Mesothelial cell of epicardium (in vitro differentiated cells): ENCODE data around the gene PRRG3. TPM values are rescaled to one million over a fixed set of nuclear protein-coding genes. Genes with fewer than 3 reads are reported as not detected.

ENCODE experiments used
- DNase-seq, 2 experiments: peaks; one replicate each; pipeline ENCODE4 v3.0.0; 2021; ENCODE audit warnings: low spot score in 2 of 2; ENCODE audit not compliant: unreplicated experiment in 2 of 2
- H3K27ac Mint-ChIP-seq: 2 replicates; pipeline ENCODE4 v1.8.0; 2021; ENCODE audit warnings: mixed read lengths
- H3K27me3 Mint-ChIP-seq: 2 replicates; pipeline ENCODE4 v1.8.0; 2021; ENCODE audit warnings: low read depth, mixed read lengths
- H3K36me3 Mint-ChIP-seq: 2 replicates; pipeline ENCODE4 v1.8.0; 2021; ENCODE audit warnings: mixed read lengths
- H3K4me1 Mint-ChIP-seq: 2 replicates; pipeline ENCODE4 v1.8.0; 2021; ENCODE audit warnings: mixed read lengths
- H3K4me3 Mint-ChIP-seq: 2 replicates; pipeline ENCODE4 v1.8.0; 2021; ENCODE audit warnings: mild to moderate bottlenecking, moderate library complexity, mixed read lengths
- H3K9me3 Mint-ChIP-seq: 2 replicates; pipeline ENCODE4 v1.8.0; 2021; ENCODE audit warnings: mixed read lengths
- total RNA-seq: library from RNA; stranded (reverse); gene quantifications from 3 replicates; pipeline ENCODE4 v1.2.1, GENCODE V29; 2021
- TF ChIP-seq, protein P1 (sequence below): fragments of 200-600 bp; sonication (generic); IDR thresholded peaks from one replicate; pipeline ENCODE4 v1.5.0; 2021; ENCODE audit warnings: antibody characterized with exemption; ENCODE audit not compliant: unreplicated experiment

PRRG3 gene
- 1.9 to 2.5 TPM (median 2.3 TPM) in 3 replicates for total RNA-seq

GRCh38 chrX:151694661-151695582 lies at the start of gene PRRG3:
Gene PRRG3 (plus strand): TSS chrX:151695458. CDS start chrX:151698815, 3,357 bp downstream.
- no peak for DNase-seq
- H3K9me3 Mint-ChIP-seq, result peaks cover 4% of the 10 kb centered on the region
- no peak within 1 kb of the TSS for H3K27ac Mint-ChIP-seq
- H3K4me3 Mint-ChIP-seq, result peak within 1 kb of the TSS; percentile 60
- H3K36me3 Mint-ChIP-seq, result no peaks in the 10 kb centered on the region
- peaks cover 33% of the 10 kb centered on the region for H3K27me3 Mint-ChIP-seq
- peaks cover 5% of the 10 kb centered on the region for H3K4me1 Mint-ChIP-seq
- TF ChIP-seq, protein P1, sequence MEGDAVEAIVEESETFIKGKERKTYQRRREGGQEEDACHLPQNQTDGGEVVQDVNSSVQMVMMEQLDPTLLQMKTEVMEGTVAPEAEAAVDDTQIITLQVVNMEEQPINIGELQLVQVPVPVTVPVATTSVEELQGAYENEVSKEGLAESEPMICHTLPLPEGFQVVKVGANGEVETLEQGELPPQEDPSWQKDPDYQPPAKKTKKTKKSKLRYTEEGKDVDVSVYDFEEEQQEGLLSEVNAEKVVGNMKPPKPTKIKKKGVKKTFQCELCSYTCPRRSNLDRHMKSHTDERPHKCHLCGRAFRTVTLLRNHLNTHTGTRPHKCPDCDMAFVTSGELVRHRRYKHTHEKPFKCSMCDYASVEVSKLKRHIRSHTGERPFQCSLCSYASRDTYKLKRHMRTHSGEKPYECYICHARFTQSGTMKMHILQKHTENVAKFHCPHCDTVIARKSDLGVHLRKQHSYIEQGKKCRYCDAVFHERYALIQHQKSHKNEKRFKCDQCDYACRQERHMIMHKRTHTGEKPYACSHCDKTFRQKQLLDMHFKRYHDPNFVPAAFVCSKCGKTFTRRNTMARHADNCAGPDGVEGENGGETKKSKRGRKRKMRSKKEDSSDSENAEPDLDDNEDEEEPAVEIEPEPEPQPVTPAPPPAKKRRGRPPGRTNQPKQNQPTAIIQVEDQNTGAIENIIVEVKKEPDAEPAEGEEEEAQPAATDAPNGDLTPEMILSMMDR, result no peak

- TF ChIP-seq, protein P1, result no peak
These were observed 20.0 kb upstream of the PRRG3 start for GRCh38 chrX:151675121-151675746.

GRCh38 chrX:151676196-151676595 lies 19.1 kb upstream of the PRRG3 start:
- DNase-seq, result no peak
- H3K9me3 Mint-ChIP-seq, result peaks cover 19% of the 10 kb centered on the region
- TF ChIP-seq, protein P1, result no peak
- H3K4me3 Mint-ChIP-seq, result no peak overlapping the region
- H3K27ac Mint-ChIP-seq, result no peak overlapping the region
- H3K36me3 Mint-ChIP-seq, result no peaks in the 10 kb centered on the region
- H3K27me3 Mint-ChIP-seq, result peaks cover 20% of the 10 kb centered on the region
- H3K4me1 Mint-ChIP-seq, result no peaks in the 10 kb centered on the region

More at GRCh38 chrX:151675121-151675746, 20.0 kb upstream of the PRRG3 start:
- DNase-seq, result no peak
- Mint-ChIP-seq H3K4me3 (no peak overlapping the region), H3K4me1 (no peaks in the 10 kb centered on the region), H3K27ac (no peak overlapping the region), H3K36me3 (no peaks in the 10 kb centered on the region), H3K27me3 (peaks cover 20% of the 10 kb centered on the region), H3K9me3 (peaks cover 23% of the 10 kb centered on the region)

GRCh38 chrX:151679798-151680402 lies 15.4 kb upstream of the PRRG3 start:
- H3K36me3 Mint-ChIP-seq, result no peaks in the 10 kb centered on the region
- TF ChIP-seq, protein P1, result no peak
- H3K9me3 Mint-ChIP-seq, result peaks cover 21% of the 10 kb centered on the region

DNA sequence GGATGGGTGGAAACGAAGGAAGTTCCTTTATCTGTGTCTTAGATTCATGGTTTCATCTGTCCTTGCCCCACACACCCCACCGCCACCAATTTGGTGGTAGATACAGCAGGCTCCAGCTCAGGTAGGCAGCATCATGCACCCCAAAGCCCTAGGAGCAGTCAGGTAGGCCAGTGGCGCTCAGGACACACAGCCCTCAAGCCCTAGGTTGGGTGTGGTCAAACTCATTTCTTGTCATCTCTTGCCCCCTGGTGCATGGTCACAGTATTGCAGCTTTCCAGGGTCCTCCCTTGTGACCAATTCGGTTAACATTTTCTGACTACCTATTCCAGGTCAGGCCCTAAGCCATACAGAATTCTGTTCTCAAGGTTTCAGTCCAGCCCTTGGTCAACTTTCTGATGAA lies 14.5 kb upstream of the PRRG3 start:
- Mint-ChIP-seq H3K27ac (no peak overlapping the region), H3K36me3 (no peaks in the 10 kb centered on the region)

More at GRCh38 chrX:151679798-151680402, 15.4 kb upstream of the PRRG3 start:
- Mint-ChIP-seq H3K27me3 (peaks cover 33% of the 10 kb centered on the region), H3K4me3 (no peak overlapping the region), H3K4me1 (no peaks in the 10 kb centered on the region), H3K27ac (no peak overlapping the region)
- no peak for DNase-seq

More for the DNA sequence above, 14.5 kb upstream of the PRRG3 start:
- Mint-ChIP-seq H3K27me3 (peaks cover 34% of the 10 kb centered on the region), H3K4me1 (no peaks in the 10 kb centered on the region), H3K9me3 (peaks cover 21% of the 10 kb centered on the region), H3K4me3 (no peak overlapping the region)
- DNase-seq, result peak in 1 of 2 experiments; percentile 60
- TF ChIP-seq, protein P1, result peak; percentile 95
